GM23248 (cell line): ENCODE results near the gene PDE6H.

ENCODE experiments used
- EZH2 ChIP-seq: fragments of 200-600 bp; sonication (generic); IDR thresholded peaks from 2 replicates; pipeline ENCODE4 v1.6.1; 2018; ENCODE audit warnings: antibody characterized with exemption, mild to moderate bottlenecking; ENCODE audit not compliant: insufficient read depth, poor library complexity, severe bottlenecking
- EZH2phosphoT487 ChIP-seq: fragments of 200-600 bp; sonication (generic); IDR thresholded peaks from 2 replicates; pipeline ENCODE4 v1.6.1; 2018; ENCODE audit warnings: antibody characterized with exemption, moderate library complexity, mild to moderate bottlenecking, low read depth; ENCODE audit not compliant: insufficient read depth

GRCh38 chr12:14970473-14970872 is 2.4 kb upstream of the PDE6H start:
- TF ChIP-seq EZH2 (no peak), EZH2phosphoT487 (no peak)
